Loucy (cell line): Measurements from ENCODE around the gene FHIT.

ENCODE experiments used
- H2AFZ ChIP-seq: fragments of 200-600 bp; sonication (generic); 2 replicates; pipeline ENCODE4 v1.6.0; 2016; ENCODE audit warnings: antibody characterized with exemption, mild to moderate bottlenecking, low read length, moderate library complexity
- H3F3A ChIP-seq: fragments of 200-600 bp; 2 replicates; pipeline ENCODE4 v1.6.0; 2016; ENCODE audit warnings: antibody characterized with exemption, low read depth, mild to moderate bottlenecking
- H3K27me3 ChIP-seq: fragments of 200-600 bp; sonication (generic); 2 replicates; pipeline ENCODE4 v1.6.1; 2014; ENCODE audit warnings: low read length, mild to moderate bottlenecking; ENCODE audit not compliant: insufficient read depth, poor library complexity, severe bottlenecking
- H3K36me3 ChIP-seq: fragments of 200-600 bp; sonication (generic); 2 replicates; pipeline ENCODE4 v1.6.1; 2016; ENCODE audit warnings: low read length; ENCODE audit not compliant: insufficient read depth
- H3K4me1 ChIP-seq: fragments of 200-600 bp; sonication (generic); 2 replicates; pipeline ENCODE4 v1.5.1; 2014; ENCODE audit warnings: low read length, mild to moderate bottlenecking; ENCODE audit not compliant: insufficient read depth, poor library complexity, severe bottlenecking
- H3K4me2 ChIP-seq: fragments of 200-600 bp; sonication (generic); 2 replicates; pipeline ENCODE4 v1.6.0; 2014; ENCODE audit warnings: antibody characterized with exemption, low read length, low read depth, mild to moderate bottlenecking; ENCODE audit not compliant: poor library complexity, severe bottlenecking
- H3K4me3 ChIP-seq: fragments of 200-600 bp; sonication (generic); 2 replicates; pipeline ENCODE4 v1.5.1; 2014; ENCODE audit warnings: low read length, mild to moderate bottlenecking, mixed read lengths; ENCODE audit not compliant: poor library complexity, severe bottlenecking
- H3K79me2 ChIP-seq: fragments of 200-600 bp; sonication (generic); 2 replicates; pipeline ENCODE4 v1.6.1; 2014; ENCODE audit warnings: low read length; ENCODE audit not compliant: insufficient read depth
- H3K9ac ChIP-seq: fragments of 200-600 bp; sonication (generic); 2 replicates; pipeline ENCODE4 v1.6.0; 2014; ENCODE audit warnings: mild to moderate bottlenecking, low read depth, low read length, moderate library complexity; ENCODE audit not compliant: poor library complexity, severe bottlenecking
- H3K9me2 ChIP-seq: fragments of 200-600 bp; sonication (generic); replicated peaks from 2 replicates; pipeline ENCODE4 v1.6.1; 2016; ENCODE audit warnings: low read depth, low read length, mixed read lengths
- H3K9me3 ChIP-seq: fragments of 200-600 bp; sonication (generic); 2 replicates; pipeline ENCODE4 v1.6.1; 2014; ENCODE audit warnings: mild to moderate bottlenecking, antibody characterized with exemption, low read length, low read depth; ENCODE audit not compliant: insufficient read depth
- H4K20me1 ChIP-seq: fragments of 200-600 bp; sonication (generic); 2 replicates; pipeline ENCODE4 v1.6.0; 2014; ENCODE audit warnings: antibody characterized with exemption, low read length, mild to moderate bottlenecking; ENCODE audit not compliant: insufficient read depth, poor library complexity, severe bottlenecking
- EZH2phosphoT487 ChIP-seq: fragments of 200-600 bp; IDR thresholded peaks from 2 replicates; pipeline ENCODE4 v1.6.1; 2018; ENCODE audit warnings: antibody characterized with exemption, mild to moderate bottlenecking, moderate library complexity, borderline replicate concordance
- TF ChIP-seq, protein P1 (sequence below): fragments of 200-600 bp; sonication (generic); conservative IDR thresholded peaks from 2 replicates; pipeline ENCODE4 v1.5.1; 2014; ENCODE audit warnings: mild to moderate bottlenecking, antibody characterized with exemption, low read length

Gene FHIT

GRCh38 chr3:59730591-59730990, 1520.7 kb downstream of the FHIT start:
- no peak overlapping the region for H3K9ac ChIP-seq
- H3K79me2 ChIP-seq: no peaks in the 10 kb centered on the region
- H3K4me1 ChIP-seq: peaks cover 64% of the 10 kb centered on the region
- no peaks in the 10 kb centered on the region for H4K20me1 ChIP-seq
- H3K36me3 ChIP-seq: no peaks in the 10 kb centered on the region
- no peak overlapping the region for H3K4me2 ChIP-seq
- H3K4me3 ChIP-seq: no peak overlapping the region
- no peaks in the 10 kb centered on the region for H3F3A ChIP-seq
- no peaks in the 10 kb centered on the region for H3K27me3 ChIP-seq
- no peaks in the 10 kb centered on the region for H3K9me3 ChIP-seq
- H2AFZ ChIP-seq: no peak overlapping the region
- no peaks in the 10 kb centered on the region for H3K9me2 ChIP-seq
- TF ChIP-seq, protein P1, sequence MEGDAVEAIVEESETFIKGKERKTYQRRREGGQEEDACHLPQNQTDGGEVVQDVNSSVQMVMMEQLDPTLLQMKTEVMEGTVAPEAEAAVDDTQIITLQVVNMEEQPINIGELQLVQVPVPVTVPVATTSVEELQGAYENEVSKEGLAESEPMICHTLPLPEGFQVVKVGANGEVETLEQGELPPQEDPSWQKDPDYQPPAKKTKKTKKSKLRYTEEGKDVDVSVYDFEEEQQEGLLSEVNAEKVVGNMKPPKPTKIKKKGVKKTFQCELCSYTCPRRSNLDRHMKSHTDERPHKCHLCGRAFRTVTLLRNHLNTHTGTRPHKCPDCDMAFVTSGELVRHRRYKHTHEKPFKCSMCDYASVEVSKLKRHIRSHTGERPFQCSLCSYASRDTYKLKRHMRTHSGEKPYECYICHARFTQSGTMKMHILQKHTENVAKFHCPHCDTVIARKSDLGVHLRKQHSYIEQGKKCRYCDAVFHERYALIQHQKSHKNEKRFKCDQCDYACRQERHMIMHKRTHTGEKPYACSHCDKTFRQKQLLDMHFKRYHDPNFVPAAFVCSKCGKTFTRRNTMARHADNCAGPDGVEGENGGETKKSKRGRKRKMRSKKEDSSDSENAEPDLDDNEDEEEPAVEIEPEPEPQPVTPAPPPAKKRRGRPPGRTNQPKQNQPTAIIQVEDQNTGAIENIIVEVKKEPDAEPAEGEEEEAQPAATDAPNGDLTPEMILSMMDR: no peak
- TF ChIP-seq EZH2phosphoT487: no peak

DNA sequence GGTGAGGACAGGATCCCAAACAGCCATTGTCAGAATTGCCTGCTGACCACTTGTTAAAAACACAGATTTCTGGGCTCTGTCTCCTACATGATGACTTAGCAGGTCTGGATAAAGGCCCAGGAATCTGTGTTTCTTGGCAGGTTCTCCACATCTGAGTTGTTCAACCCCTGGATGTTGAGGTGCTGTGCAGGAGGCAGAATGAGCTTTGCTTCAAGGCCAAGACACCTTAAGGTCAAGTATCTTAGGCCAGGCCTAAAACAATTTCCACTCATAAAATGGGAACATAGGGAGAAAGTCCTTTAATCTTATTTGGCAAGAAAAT, 1522.7 kb downstream of the FHIT start:
- H3K79me2 ChIP-seq: no peaks in the 10 kb centered on the region
- no peaks in the 10 kb centered on the region for H3F3A ChIP-seq
- no peak overlapping the region for H3K9ac ChIP-seq
- H3K36me3 ChIP-seq: no peaks in the 10 kb centered on the region
- peak overlapping the region; percentile 42 for H3K4me2 ChIP-seq
- H4K20me1 ChIP-seq: no peaks in the 10 kb centered on the region
- no peaks in the 10 kb centered on the region for H3K9me2 ChIP-seq
- no peaks in the 10 kb centered on the region for H3K9me3 ChIP-seq
- TF ChIP-seq, protein P1: no peak
- TF ChIP-seq EZH2phosphoT487: no peak
- peak overlapping the region; percentile 21 for H3K4me3 ChIP-seq
- no peak overlapping the region for H2AFZ ChIP-seq
- H3K27me3 ChIP-seq: no peaks in the 10 kb centered on the region
- peaks cover 59% of the 10 kb centered on the region for H3K4me1 ChIP-seq

DNA sequence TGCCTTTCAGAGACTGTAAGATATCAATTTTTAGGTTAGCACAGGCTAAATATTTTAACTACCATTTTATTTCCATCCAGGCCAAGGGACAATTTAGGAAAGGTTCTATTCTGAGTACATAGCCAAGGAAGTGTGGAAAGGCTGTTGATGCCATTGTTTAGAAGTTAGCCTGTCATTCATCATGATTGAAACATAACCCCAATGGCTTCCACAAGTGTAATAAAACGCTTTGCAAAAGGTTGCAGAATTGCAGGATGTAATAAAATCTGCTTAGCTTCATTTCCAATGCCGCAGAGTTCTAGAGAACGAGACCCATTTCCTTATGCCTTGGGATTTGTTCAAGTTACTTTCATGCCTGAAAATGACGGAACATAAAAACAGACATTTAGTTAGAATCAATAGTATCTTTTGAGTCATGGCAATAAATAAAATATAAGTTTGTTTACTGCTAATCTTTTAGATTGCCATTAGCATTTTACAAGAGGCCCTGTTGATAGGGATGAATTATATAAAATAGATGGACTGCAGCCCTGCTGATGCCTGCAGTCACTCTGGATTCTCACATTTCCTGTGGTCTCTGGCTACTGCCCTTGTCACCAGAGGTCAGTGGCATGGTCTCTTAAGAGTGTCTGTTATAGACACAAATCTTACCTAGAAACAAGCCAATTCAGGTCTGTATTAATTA, 1523.2 kb downstream of the FHIT start:
- Histone ChIP-seq H4K20me1 (no peaks in the 10 kb centered on the region), H2AFZ (0 out of 2 replicates have a peak overlapping the region, but pooled peaks have one; percentile 25), H3K9ac (peak overlapping the region; percentile 10), H3K9me3 (no peaks in the 10 kb centered on the region), H3K4me2 (peak overlapping the region; percentile 42), H3K9me2 (no peaks in the 10 kb centered on the region), H3K79me2 (no peaks in the 10 kb centered on the region), H3K27me3 (no peaks in the 10 kb centered on the region), H3K4me3 (peak overlapping the region; percentile 21), H3K36me3 (no peaks in the 10 kb centered on the region), H3F3A (no peaks in the 10 kb centered on the region), H3K4me1 (peaks cover 54% of the 10 kb centered on the region)
- TF ChIP-seq, protein P1: no peak
- no peak for TF ChIP-seq EZH2phosphoT487
